Measurements from ENCODE around the gene FGF14.

The FGF14 gene

DNA sequence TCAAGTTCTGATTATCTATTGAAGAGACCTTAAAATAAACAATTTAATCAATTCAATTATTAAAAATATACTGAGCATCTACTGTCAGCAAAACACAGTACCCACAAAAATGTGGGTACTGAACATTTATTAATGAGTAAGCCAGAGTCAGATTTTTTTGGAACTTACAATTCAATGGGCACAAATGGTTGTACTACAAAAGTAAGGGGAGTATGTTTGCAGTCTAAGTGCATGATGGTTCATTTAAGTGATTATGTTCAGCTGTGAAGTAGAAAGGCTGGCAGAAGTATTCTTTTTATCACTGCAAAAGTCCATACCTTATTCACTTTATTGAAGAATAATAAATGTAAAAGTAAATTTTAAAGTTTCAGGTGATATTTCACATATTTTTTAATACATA, 27.6 kb downstream of the FGF14 start:
- TF ChIP-seq, protein P1, sequence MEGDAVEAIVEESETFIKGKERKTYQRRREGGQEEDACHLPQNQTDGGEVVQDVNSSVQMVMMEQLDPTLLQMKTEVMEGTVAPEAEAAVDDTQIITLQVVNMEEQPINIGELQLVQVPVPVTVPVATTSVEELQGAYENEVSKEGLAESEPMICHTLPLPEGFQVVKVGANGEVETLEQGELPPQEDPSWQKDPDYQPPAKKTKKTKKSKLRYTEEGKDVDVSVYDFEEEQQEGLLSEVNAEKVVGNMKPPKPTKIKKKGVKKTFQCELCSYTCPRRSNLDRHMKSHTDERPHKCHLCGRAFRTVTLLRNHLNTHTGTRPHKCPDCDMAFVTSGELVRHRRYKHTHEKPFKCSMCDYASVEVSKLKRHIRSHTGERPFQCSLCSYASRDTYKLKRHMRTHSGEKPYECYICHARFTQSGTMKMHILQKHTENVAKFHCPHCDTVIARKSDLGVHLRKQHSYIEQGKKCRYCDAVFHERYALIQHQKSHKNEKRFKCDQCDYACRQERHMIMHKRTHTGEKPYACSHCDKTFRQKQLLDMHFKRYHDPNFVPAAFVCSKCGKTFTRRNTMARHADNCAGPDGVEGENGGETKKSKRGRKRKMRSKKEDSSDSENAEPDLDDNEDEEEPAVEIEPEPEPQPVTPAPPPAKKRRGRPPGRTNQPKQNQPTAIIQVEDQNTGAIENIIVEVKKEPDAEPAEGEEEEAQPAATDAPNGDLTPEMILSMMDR (IDR thresholded peaks at IDR 0.05; ENCODE audit: extremely low read depth, insufficient read depth, missing control alignments) = no peak
- no peak for DNase-seq (ENCODE audit: low spot score)
- in situ Hi-C loops (cut with MboI; ENCODE audit: low pct_unique_long_range_greater_than_20kb, low sequenced_read_pairs, unreplicated experiment) = no loop called here

DNA sequence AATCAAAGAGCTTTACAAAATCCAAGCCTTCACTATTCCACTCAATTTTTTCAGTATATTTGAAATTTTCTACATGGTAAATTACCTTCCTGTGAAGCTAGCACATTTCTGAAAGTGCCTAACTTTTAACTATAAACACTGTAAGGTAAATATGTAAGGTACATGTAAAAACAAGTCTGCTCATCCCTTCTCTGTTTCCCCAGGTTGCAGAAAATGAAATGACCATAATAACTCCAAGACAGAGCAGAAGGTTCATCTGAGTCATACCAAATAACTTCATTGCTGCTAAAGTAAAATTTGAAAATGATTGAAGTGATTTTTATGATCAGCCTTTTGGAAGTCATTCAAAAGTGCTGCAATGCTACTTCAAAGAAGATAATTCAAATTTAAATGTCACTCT, 28.6 kb downstream of the FGF14 start:
- in situ Hi-C loops (cut with MboI; ENCODE audit: low pct_unique_long_range_greater_than_20kb, low sequenced_read_pairs, unreplicated experiment) = no loop called here
- no peak for DNase-seq (ENCODE audit: low spot score)
- TF ChIP-seq, protein P1 (IDR thresholded peaks at IDR 0.05; ENCODE audit: extremely low read depth, insufficient read depth, missing control alignments) = no peak

DNA sequence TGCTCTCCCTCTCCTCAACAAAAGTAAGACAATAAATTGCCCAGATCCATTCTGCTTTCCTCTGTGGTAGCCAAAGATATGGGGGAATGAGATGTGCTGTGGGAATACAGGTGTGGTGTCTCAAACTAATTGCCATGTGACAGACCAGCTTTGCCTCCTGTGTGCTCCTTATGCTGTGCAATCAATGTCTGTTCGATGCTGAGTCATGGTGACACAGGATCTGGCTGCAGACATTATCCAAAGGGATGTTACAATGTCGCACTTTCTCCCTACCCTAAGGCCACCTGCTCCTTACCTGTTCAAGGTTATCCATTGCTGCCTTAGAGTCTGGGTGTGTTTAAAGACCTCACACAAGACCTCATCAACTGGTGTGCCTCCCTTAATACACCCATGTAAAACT, 32.5 kb downstream of the FGF14 start:
- TF ChIP-seq, protein P1 (IDR thresholded peaks at IDR 0.05; ENCODE audit: extremely low read depth, insufficient read depth, missing control alignments) = no peak
- no peak for DNase-seq (ENCODE audit: low spot score)
- in situ Hi-C loops (cut with MboI; ENCODE audit: low pct_unique_long_range_greater_than_20kb, low sequenced_read_pairs, unreplicated experiment) = no loop called here

DNA sequence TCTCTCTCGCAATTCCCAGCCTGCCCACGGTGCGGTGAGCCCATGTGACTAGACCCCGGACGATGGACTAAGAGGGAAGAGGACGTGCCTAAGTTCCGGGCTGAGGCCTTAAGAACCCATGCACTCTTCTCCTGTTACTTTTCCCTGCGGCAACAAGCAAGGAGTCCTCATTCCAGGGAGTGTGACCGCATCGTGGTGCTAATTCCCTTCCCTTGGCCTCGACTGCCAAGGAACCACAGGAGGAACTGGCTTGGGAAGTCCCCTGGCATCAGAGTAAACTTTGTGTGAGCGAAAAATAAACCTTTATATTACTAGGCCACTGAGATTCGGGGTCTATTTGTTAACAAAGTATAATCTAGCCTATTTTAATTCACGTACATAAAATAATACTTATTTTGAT, 34.0 kb downstream of the FGF14 start:
- no peak for DNase-seq (ENCODE audit: low spot score)
- in situ Hi-C loops (cut with MboI; ENCODE audit: low pct_unique_long_range_greater_than_20kb, low sequenced_read_pairs, unreplicated experiment) = no loop called here
- TF ChIP-seq, protein P1 (IDR thresholded peaks at IDR 0.05; ENCODE audit: extremely low read depth, insufficient read depth, missing control alignments) = no peak

DNA sequence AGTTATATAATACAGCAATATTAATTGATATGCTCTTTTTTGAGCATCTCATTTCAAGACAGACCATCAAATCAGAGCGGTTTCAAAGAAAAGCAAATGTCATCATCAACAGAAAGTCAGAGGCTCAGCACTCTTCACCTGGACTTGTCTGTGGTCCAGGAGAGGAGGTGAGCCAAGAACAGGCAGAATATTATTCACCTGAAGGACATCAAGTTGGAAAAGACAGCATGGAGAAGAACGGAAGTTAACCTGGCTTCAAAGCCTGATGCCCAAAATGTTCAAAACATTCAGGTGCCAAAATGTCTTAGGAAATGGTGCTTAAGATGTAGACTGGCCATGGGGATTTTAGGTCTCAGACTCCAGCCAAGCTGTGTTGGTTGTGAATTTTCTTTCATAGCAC, 40.7 kb downstream of the FGF14 start:
- in situ Hi-C loops (cut with MboI; ENCODE audit: low pct_unique_long_range_greater_than_20kb, low sequenced_read_pairs, unreplicated experiment) = no loop called here
- TF ChIP-seq, protein P1 (IDR thresholded peaks at IDR 0.05; ENCODE audit: extremely low read depth, insufficient read depth, missing control alignments) = no peak
- DNase-seq (ENCODE audit: low spot score) = no peak

DNA sequence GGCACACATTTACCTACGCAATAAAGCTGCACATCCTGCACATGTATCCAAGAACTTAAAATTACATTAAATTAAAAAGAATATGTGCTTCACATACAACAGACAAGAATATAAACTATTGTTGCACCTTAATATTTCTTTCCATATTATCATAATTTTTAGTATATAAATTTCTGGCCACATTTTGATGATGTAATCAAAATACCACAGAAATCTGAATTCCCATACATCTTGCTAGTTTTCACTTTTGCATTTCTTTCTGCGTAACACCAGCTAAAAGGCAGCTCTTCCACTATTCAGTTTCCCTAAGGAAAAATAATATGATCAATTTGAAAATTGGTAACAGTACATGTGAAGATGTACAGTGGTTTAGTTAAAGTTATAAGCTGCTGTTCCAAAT, 42.6 kb downstream of the FGF14 start:
- TF ChIP-seq, protein P1 (IDR thresholded peaks at IDR 0.05; ENCODE audit: extremely low read depth, insufficient read depth, missing control alignments) = no peak
- in situ Hi-C loops (cut with MboI; ENCODE audit: low pct_unique_long_range_greater_than_20kb, low sequenced_read_pairs, unreplicated experiment) = no loop called here

DNA sequence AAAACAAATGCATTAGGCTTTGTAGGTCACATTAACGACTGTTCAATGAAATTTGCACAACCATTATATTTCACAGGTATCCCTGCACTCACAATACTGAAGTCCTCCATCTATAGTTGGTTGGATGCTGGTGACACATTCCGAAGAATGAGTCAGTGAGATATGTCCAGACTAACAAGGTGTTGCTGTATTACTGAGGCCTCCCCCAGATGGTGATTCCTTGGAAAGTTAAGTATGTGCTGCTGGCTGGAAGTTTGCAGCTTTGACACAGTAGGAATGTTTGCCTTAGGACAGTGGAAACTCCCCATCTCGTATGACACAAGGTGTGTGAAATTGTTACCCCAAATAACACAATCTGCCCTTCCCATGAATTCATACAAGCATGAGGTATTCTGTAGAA, 46.6 kb downstream of the FGF14 start:
- TF ChIP-seq, protein P1 (IDR thresholded peaks at IDR 0.05; ENCODE audit: extremely low read depth, insufficient read depth, missing control alignments) = no peak
- no peak for DNase-seq (ENCODE audit: low spot score)
- in situ Hi-C loops (cut with MboI; ENCODE audit: low pct_unique_long_range_greater_than_20kb, low sequenced_read_pairs, unreplicated experiment) = no loop called here

More for the DNA sequence above, 42.6 kb downstream of the FGF14 start:
- no peak for DNase-seq (ENCODE audit: low spot score)

Data from GM13977 (cell line).